H1 (cell line): ENCODE data around the gene CBS. TPM values are rescaled to one million over a fixed set of nuclear protein-coding genes. Genes with fewer than 3 reads are reported as not detected.
"Not testable (repeated sequence)": the region's sequence is repeated elsewhere in the genome, so short reads cannot be mapped to it uniquely, and the experiment has no call there.

ENCODE experiments used
- CTCF ChIA-PET: fragments of 300-600 bp; sonication (Branson Sonifier 250); formaldehyde crosslinking; loops from one replicate; lab custom pipeline; 2021; ENCODE audit not compliant: partially characterized antibody; lab: Charles Lee
- POLR2A ChIA-PET: fragments of 300-600 bp; sonication (Branson Sonifier 250); formaldehyde crosslinking; loops from one replicate; lab custom pipeline; 2021; ENCODE audit warnings: inconsistent platforms; ENCODE audit not compliant: partially characterized antibody; lab: Charles Lee
- DNase-seq, 2 experiments: peaks; one replicate each; pipeline versions ENCODE4 v3.0.0 to v3.0.0-alpha.2; 2010 to 2022; ENCODE audit warnings: low spot score in 2 of 2, low read depth in 1 of 2, mixed read lengths in 1 of 2
- FAIRE-seq: peaks from 2 replicates; lab custom pipeline; 2011; peaks lifted over from hg19 to GRCh38; lab: Jason Lieb, UNC
- H2AFZ ChIP-seq: 2 replicates; pipeline ENCODE4 v1.8.1; 2012; ENCODE audit warnings: low read length, inconsistent platforms
- H2AK5ac ChIP-seq: 2 replicates; pipeline ENCODE4 v1.6.1; 2013; ENCODE audit warnings: low read depth, low read length
- H2BK120ac ChIP-seq: replicated peaks from 2 replicates; pipeline ENCODE3; 2013; ENCODE audit warnings: low read depth, low read length, inconsistent platforms
- H2BK12ac ChIP-seq: 2 replicates; pipeline ENCODE4 v1.6.1; 2013; ENCODE audit warnings: low read depth, low read length
- H2BK15ac ChIP-seq: 2 replicates; pipeline ENCODE4 v1.6.1; 2013; ENCODE audit warnings: low read length
- H2BK20ac ChIP-seq: 2 replicates; pipeline ENCODE4 v1.6.1; 2013; ENCODE audit warnings: low read length
- H2BK5ac ChIP-seq: 2 replicates; pipeline ENCODE4 v1.6.1; 2013; ENCODE audit warnings: low read depth, low read length
- H3K14ac ChIP-seq: 2 replicates; pipeline ENCODE4 v1.6.1; 2013; ENCODE audit warnings: inconsistent platforms; ENCODE audit not compliant: insufficient read length
- H3K18ac ChIP-seq: 2 replicates; pipeline ENCODE4 v1.6.1; 2013; ENCODE audit warnings: low read length; ENCODE audit errors: extremely low read depth
- H3K23ac ChIP-seq: 2 replicates; pipeline ENCODE4 v1.6.1; 2013; ENCODE audit warnings: inconsistent platforms; ENCODE audit not compliant: insufficient read length
- H3K23me2 ChIP-seq: 2 replicates; pipeline ENCODE4 v1.6.1; 2013; ENCODE audit warnings: low read depth, low read length
- H3K27ac ChIP-seq: 2 replicates; pipeline ENCODE4 v1.6.1; 2011; ENCODE audit warnings: low read depth, low read length, inconsistent platforms
- H3K27me3 ChIP-seq, 4 experiments: replicated peaks in 1 of 4; 1 replicate in 1 of 4; 2 replicates in 3 of 4; pipeline versions ENCODE4 v1.6.1 to v1.8.1; 2011 to 2013; ENCODE audit warnings: low read length in 3 of 4, mild to moderate bottlenecking in 3 of 4, inconsistent platforms in 2 of 4, mixed read lengths in 2 of 4, moderate library complexity in 1 of 4; ENCODE audit not compliant: control insufficient read depth in 3 of 4, insufficient read depth in 3 of 4; ENCODE audit errors: extremely low read depth in 1 of 4
- H3K36me3 ChIP-seq, 4 experiments: 2 replicates each; pipeline versions ENCODE4 v1.6.1 to v1.8.1; 2011 to 2013; ENCODE audit warnings: mild to moderate bottlenecking in 4 of 4, low read length in 3 of 4, moderate library complexity in 2 of 4, control low read depth in 1 of 4, inconsistent platforms in 1 of 4; ENCODE audit not compliant: insufficient read depth in 4 of 4, control insufficient read depth in 2 of 4
- H3K4ac ChIP-seq: replicated peaks from 2 replicates; pipeline ENCODE3; 2013; ENCODE audit warnings: low read length, low read depth, mixed read lengths, inconsistent platforms; ENCODE audit not compliant: insufficient read length
- H3K4me1 ChIP-seq, 4 experiments: replicated peaks in 1 of 4; 1 replicate in 1 of 4; 2 replicates in 3 of 4; pipeline versions ENCODE4 v1.6.1 to v1.8.1; 2011 to 2013; ENCODE audit warnings: low read length in 3 of 4, inconsistent platforms in 2 of 4, mixed read lengths in 1 of 4; ENCODE audit not compliant: insufficient read depth in 4 of 4, control insufficient read depth in 3 of 4
- H3K4me2 ChIP-seq, 2 experiments: 2 replicates each; pipeline versions ENCODE4 v1.6.1 to v1.8.1; 2011 to 2013; ENCODE audit warnings: low read depth in 2 of 2, low read length in 2 of 2, control low read depth in 1 of 2, inconsistent platforms in 1 of 2, mild to moderate bottlenecking in 1 of 2; ENCODE audit not compliant: insufficient read depth in 1 of 2
- H3K4me3 ChIP-seq, 4 experiments: fragments of 200-600, 300-600 bp in 1 of 4; sonication (generic), shearing (Covaris generic), sonication (Bioruptor Twin) in 1 of 4; 2 replicates each; pipeline versions ENCODE4 v1.5.1 to v1.8.1; 2011 to 2016; ENCODE audit warnings: low read length in 4 of 4, low read depth in 3 of 4, control low read depth in 2 of 4, inconsistent platforms in 2 of 4, mild to moderate bottlenecking in 2 of 4, mixed read lengths in 1 of 4, moderate library complexity in 1 of 4; ENCODE audit not compliant: insufficient read depth in 2 of 4; ENCODE audit errors: extremely low read depth in 1 of 4
- H3K56ac ChIP-seq: replicated peaks from 2 replicates; pipeline ENCODE3; 2013; ENCODE audit warnings: low read depth, mild to moderate bottlenecking, mixed read lengths, low read length, inconsistent platforms; ENCODE audit not compliant: insufficient read length
- H3K79me1 ChIP-seq: 2 replicates; pipeline ENCODE4 v1.6.1; 2013; ENCODE audit warnings: low read depth, low read length, control low read depth
- H3K79me2 ChIP-seq, 2 experiments: 2 replicates each; pipeline versions ENCODE4 v1.6.1 to v1.8.1; 2012 to 2013; ENCODE audit warnings: low read length in 2 of 2, mild to moderate bottlenecking in 2 of 2, inconsistent platforms in 1 of 2; ENCODE audit not compliant: insufficient read depth in 2 of 2, control insufficient read depth in 1 of 2
- H3K9ac ChIP-seq, 4 experiments: replicated peaks in 1 of 4; 1 replicate in 1 of 4; 2 replicates in 3 of 4; pipeline versions ENCODE4 v1.6.1 to v1.8.1; 2011 to 2013; ENCODE audit warnings: low read depth in 3 of 4, low read length in 3 of 4, control low read depth in 2 of 4, mild to moderate bottlenecking in 2 of 4, moderate library complexity in 2 of 4, inconsistent platforms in 1 of 4; ENCODE audit errors: extremely low read depth in 1 of 4
- H3K9me3 ChIP-seq, 2 experiments: 2 replicates each; pipeline versions ENCODE4 v1.6.1 to v1.8.1; 2012 to 2013; ENCODE audit warnings: mild to moderate bottlenecking in 2 of 2, moderate library complexity in 2 of 2, control low read depth in 1 of 2, inconsistent platforms in 1 of 2, low read depth in 1 of 2, low read length in 1 of 2, mixed read lengths in 1 of 2; ENCODE audit not compliant: insufficient read depth in 2 of 2
- H4K20me1 ChIP-seq, 2 experiments: replicated peaks in 1 of 2; 2 replicates each; pipeline versions ENCODE3 to v1.8.1; 2011 to 2013; ENCODE audit warnings: inconsistent platforms in 2 of 2, low read length in 2 of 2, mild to moderate bottlenecking in 1 of 2; ENCODE audit not compliant: insufficient read depth in 2 of 2, control insufficient read depth in 1 of 2
- H4K5ac ChIP-seq: 2 replicates; pipeline ENCODE4 v1.6.1; 2013; ENCODE audit warnings: low read length, low read depth, mixed read lengths, inconsistent platforms; ENCODE audit not compliant: insufficient read length
- H4K8ac ChIP-seq: 2 replicates; pipeline ENCODE4 v1.8.0; 2013; ENCODE audit warnings: mild to moderate bottlenecking, moderate library complexity, low read length, inconsistent platforms; ENCODE audit not compliant: insufficient read depth; ENCODE audit errors: extremely low read depth
- H4K91ac ChIP-seq: replicated peaks from 2 replicates; pipeline ENCODE3; 2013; ENCODE audit warnings: low read length, mixed read lengths, inconsistent platforms; ENCODE audit not compliant: insufficient read length
- WGBS, 2 experiments: shearing (Covaris generic) in 1 of 2; methylation state at CpG; one replicate each; pipeline versions ENCODE4 v1.1.6 to v1.1.7; 2013 to 2015; ENCODE audit warnings: low lambda C conversion rate in 2 of 2, mixed read lengths in 2 of 2, inconsistent platforms in 1 of 2, low coverage in 1 of 2, missing lambda C conversion rate in 1 of 2; ENCODE audit not compliant: insufficient replicate concordance in 2 of 2, insufficient coverage in 1 of 2, insufficient read length in 1 of 2; ENCODE audit errors: extremely low coverage in 1 of 2, missing lambda C conversion rate in 1 of 2; 5-methylcytosine and 5-hydroxymethylcytosine counted together
- polyA plus RNA-seq, 7 experiments: library from polyadenylated mRNA; depleted of rRNA in 3 of 7; stranded (reverse) in 5 of 7; unstranded in 2 of 7; fragments of >200 nt in 5 of 7; fragments of 200-250 nt in 2 of 7; gene quantifications; 1 replicate in 5 of 7; 2 replicates in 1 of 7; 4 replicates in 1 of 7; pipeline versions ENCODE4 v1.2.1 to v1.2.3, GENCODE V29; 2011 to 2013; ENCODE audit warnings: missing spikeins in 2 of 7, mixed read lengths in 2 of 7
- total RNA-seq: library from RNA; stranded (reverse); fragmentation: NEBNext Ultra II Directional; extraction: Animal tissue kit (Norgen Biotek cat#: 25700); gene quantifications from 2 replicates; pipeline ENCODE4 v1.2.1, GENCODE V29; 2021

CBS gene
- total and polyA plus RNA-seq, 2 of the 8 experiments (the other 6 are each of a cell fraction or from before 2014, with no cell fraction given): 114 to 455 TPM

- DNase-seq, H3K4me1 ChIP-seq, H3K56ac ChIP-seq, H3K9me3 ChIP-seq, H3K14ac ChIP-seq, CTCF ChIA-PET, H3K4me2 ChIP-seq, H4K20me1 ChIP-seq, FAIRE-seq, H4K5ac ChIP-seq, H3K4me3 ChIP-seq, H3K36me3 ChIP-seq, H3K18ac ChIP-seq, H3K23me2 ChIP-seq, H2AFZ ChIP-seq, H3K79me2 ChIP-seq, H3K27me3 ChIP-seq, POLR2A ChIA-PET, H4K91ac ChIP-seq, H2BK12ac ChIP-seq, H3K79me1 ChIP-seq, H3K4ac ChIP-seq, H3K27ac ChIP-seq, H2BK15ac ChIP-seq, H3K9ac ChIP-seq, H4K8ac ChIP-seq, H3K23ac ChIP-seq, H2BK20ac ChIP-seq, H2BK120ac ChIP-seq, H2AK5ac ChIP-seq, H2BK5ac ChIP-seq: not testable (repeated sequence)
- WGBS, 2 experiments: no CpG with 5 or more reads among the region's 10 CpGs
These were observed 6.0 kb downstream of the CBS start for GRCh38 chr21:43069682-43070081.

GRCh38 chr21:43068065-43068464 is 7.6 kb downstream of the CBS start:
- H3K79me1 ChIP-seq, H2AFZ ChIP-seq, H2AK5ac ChIP-seq, H3K27me3 ChIP-seq, H4K20me1 ChIP-seq, CTCF ChIA-PET, H2BK120ac ChIP-seq, H3K56ac ChIP-seq, H3K4ac ChIP-seq, DNase-seq, H3K4me2 ChIP-seq, POLR2A ChIA-PET, FAIRE-seq, H3K23ac ChIP-seq, H3K36me3 ChIP-seq, H4K91ac ChIP-seq, H2BK12ac ChIP-seq, H3K9me3 ChIP-seq, H3K9ac ChIP-seq, H3K79me2 ChIP-seq, H4K8ac ChIP-seq, H3K4me3 ChIP-seq, H3K14ac ChIP-seq, H4K5ac ChIP-seq, H2BK5ac ChIP-seq, H3K18ac ChIP-seq, H2BK15ac ChIP-seq, H3K27ac ChIP-seq, H2BK20ac ChIP-seq, H3K4me1 ChIP-seq, H3K23me2 ChIP-seq: not testable (repeated sequence)
- WGBS, 2 experiments: no CpG with 5 or more reads among the region's 12 CpGs
